GM18502 (cell line): ENCODE measurements around the gene TENT5C.
"Not testable (repeated sequence)": the region's sequence is repeated elsewhere in the genome, so short reads cannot be mapped to it uniquely, and the experiment has no call there.

Experiments
- ATAC-seq: cut with Tn5 transposase; IDR thresholded peaks from one replicate; pipeline ENCODE4 v1.9.1; 2021; ENCODE audit warnings: mild to moderate bottlenecking; ENCODE audit not compliant: unreplicated experiment, poor library complexity

TENT5C gene

DNA sequence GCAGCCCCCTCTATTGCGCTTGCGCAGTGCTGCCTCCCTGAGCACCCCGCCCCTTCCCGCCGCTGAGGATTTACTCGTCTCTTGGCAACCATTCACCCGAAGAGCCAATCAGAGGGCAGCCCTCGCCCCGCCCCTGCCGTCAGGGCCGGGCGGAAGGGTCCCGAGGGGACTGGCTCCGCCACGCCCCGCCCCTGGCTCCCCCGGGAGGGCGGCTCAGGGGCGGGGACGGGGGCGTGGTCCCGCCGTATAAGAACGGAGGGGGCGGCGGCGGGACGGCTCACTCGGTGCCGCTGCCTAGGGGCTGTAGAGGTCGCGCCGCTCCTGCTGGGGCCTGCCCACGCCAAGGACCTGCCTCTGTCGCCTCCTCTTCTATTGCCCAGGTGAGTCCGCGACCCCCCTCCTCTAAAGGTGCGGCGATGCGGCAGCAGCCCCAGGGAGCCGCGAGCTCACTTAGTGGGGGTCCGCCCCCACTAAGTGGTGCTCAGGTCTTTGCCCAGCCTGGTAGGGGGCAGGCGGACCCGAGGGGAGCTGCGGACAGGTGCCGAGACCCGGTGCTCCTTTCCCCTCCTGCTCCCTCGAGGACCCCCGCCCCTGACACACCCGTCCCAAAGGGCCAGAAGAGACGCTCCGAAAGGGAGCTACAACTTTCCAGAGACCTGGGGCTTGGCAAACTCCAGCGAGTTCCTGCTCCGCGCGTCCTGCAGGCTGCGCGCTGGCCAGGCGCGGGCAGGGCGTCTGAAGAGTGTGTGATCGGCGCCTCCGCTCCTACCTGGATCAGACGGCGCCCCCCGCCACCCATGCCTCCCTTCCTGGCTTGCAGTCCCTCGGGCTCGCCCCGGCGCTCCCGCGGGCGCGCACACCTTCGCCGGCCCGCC is at the start of gene TENT5C:
Gene TENT5C (plus strand): TSS at position 275 of the 875 bp plus-strand sequence. CDS start 16,821 bp downstream, outside the sequence.
- ATAC-seq = peak; percentile 91

GRCh38 chr1:117556341-117556740 is 49.5 kb upstream of the TENT5C start:
- ATAC-seq = no peak

- no peak for ATAC-seq
These were observed 48.9 kb upstream of the TENT5C start for GRCh38 chr1:117556976-117557375.

- not testable (repeated sequence) for ATAC-seq
These were observed 47.4 kb upstream of the TENT5C start for GRCh38 chr1:117558451-117558850.

- ATAC-seq = no peak
These were observed 46.7 kb upstream of the TENT5C start for GRCh38 chr1:117559139-117559538.

DNA sequence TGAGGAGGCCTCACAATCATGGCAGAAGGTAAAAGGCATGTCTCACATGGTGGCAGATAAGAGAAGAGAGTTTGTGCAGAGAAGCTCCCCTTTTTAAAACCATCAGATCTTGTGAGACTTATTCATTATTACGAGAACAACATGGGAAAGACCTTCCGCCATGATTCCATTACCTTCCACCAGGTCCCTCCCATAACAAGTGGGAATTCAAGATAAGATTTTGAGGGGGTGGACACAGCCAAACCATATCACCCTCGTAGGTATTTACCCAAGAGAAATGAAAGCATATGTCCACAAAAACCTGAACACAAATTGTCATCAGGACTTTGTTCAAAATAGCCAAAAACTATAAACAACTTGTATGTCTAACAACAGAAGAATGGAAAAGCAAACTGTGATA is 45.9 kb upstream of the TENT5C start:
- no peak for ATAC-seq

GRCh38 chr1:117561071-117561470 is 44.8 kb upstream of the TENT5C start:
- no peak for ATAC-seq

DNA sequence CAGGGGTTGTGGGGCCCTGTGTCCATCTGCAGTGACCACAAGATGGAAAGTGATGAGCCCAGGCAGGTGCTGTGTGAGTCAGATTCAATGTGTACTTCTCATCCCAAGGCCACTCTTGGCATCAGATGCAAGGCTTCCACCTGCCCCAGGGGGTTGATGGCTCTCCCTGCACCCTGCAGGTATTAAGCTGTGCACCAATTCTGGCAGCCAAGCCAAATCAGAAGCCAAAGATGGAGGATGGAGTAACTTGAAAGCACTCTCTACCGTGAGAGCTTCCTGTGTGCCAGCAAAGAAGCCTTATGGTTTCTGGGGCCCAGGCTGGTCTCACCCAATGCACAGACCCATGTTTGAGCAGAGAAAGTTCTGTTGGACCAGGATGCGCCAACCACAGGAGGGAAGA is 44.3 kb upstream of the TENT5C start:
- ATAC-seq = no peak

- ATAC-seq = no peak
These were observed 43.0 kb upstream of the TENT5C start for GRCh38 chr1:117562581-117563491.

DNA sequence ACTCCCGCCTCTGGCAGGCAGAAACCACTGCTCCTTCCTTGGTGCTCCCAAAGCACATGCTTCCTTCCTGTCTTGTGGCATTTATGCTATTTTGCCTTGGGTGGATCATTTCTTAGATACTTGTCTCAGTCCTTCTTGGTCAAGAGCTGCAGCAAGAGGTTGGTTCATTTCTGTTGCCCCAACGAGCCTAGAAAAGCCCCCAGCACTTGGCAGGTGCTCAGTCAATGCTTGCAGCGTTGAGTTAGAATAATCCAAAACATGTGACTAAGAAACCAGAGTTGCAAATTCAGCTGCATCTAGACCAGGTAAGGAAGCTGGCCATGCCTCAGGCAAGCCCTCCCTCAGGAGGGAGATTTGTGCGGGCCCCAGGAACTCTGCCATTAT is 42.4 kb upstream of the TENT5C start:
- no peak for ATAC-seq

DNA sequence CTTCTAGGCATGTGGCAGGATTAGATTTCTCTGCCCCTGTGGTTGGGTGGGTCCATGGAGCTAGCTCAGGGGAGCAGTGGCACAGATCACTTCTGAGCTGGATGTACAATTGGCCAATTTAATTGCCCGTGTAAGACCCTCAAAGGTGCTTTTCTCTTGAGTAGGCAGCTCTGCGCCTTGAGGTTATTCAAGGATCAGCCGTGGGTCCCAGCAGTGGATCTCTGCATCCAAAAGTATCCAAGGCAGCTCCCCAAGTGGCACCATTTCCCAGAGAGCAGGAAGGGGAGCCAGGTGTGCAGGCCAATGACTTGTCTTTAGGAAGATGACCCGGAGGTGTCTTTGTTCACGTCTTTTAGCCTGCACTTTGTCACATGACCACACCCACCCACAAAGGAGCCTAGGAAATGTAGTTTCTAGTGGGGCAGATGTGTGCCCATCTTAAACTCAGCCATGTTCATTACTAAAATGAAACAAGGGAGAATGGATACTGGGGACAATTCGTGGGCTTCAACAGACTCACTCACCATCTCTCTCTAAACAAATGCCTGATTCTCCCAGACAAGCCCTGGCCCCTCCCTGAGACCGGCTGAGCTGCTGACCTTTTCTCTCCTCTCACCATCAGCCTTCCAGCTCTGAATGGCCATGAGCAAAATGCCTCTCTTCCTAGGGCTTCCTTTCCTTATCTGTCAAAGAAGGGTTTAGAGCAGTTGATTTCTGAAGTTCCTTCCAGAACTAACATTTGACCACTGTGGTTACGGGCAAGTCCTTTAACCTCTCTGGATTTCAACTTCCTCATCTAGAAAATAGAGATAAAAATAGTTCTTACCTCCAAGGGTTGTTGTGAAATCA is 41.4 kb upstream of the TENT5C start:
- no peak for ATAC-seq

GRCh38 chr1:117565076-117565556 is 40.7 kb upstream of the TENT5C start:
- ATAC-seq = no peak

DNA sequence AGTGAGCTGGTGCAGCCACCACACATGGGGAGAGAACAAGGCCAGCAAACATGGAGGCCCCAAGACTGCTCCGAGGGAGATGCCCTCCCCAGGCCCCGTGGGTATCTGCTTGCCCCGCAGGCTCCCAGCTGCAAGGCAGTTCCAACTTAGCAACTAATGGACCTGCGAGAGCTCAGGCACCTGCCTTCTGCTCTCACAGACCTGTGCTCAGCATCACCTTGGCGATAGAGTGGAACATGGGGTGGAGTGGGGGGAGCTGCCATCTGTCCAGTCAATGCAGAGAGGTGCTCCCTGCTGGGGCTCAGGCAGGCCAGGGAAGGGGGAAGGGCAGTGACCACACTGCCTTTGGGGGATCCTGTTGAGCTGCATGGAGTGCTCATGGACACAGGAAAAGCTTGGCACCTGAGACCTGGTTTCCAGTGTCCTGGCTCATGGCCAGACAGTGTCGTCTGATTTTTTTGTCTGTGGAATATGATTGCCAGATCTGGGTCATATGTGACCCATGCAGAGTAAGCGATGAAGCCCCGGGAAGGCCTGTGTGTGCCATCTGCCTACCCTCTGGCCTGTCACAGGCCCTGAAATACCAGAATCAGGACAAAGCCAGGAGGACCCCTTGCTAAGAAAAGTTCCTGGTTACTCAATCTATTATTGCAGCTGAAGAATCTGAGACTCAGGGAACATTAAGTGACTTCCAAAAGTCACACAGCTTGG is 39.9 kb upstream of the TENT5C start:
- ATAC-seq = no peak

GRCh38 chr1:117566556-117566955 is 39.3 kb upstream of the TENT5C start:
- no peak for ATAC-seq

GRCh38 chr1:117567435-117567834 is 38.4 kb upstream of the TENT5C start:
- ATAC-seq = no peak

- ATAC-seq = no peak
These were observed 37.9 kb upstream of the TENT5C start for GRCh38 chr1:117567976-117568375.

- ATAC-seq = no peak
These were observed 36.8 kb upstream of the TENT5C start for GRCh38 chr1:117568999-117569398.

- ATAC-seq = no peak
These were observed 36.0 kb upstream of the TENT5C start for GRCh38 chr1:117569856-117570255.

- no peak for ATAC-seq
These were observed 34.8 kb upstream of the TENT5C start for GRCh38 chr1:117570988-117571409.
